K562 (cell line): ENCODE measurements around the gene SPIRE1. TPM values are rescaled to one million over a fixed set of nuclear protein-coding genes. Genes with fewer than 3 reads are reported as not detected.

Experiments
- CTBP1 ChIP-seq: fragments of 450-650 bp; IDR thresholded peaks from 2 replicates; pipeline ENCODE4 v1.6.1; 2016; ENCODE audit warnings: borderline replicate concordance
- EHMT2 ChIP-seq: fragments of 450-650 bp; IDR thresholded peaks from 2 replicates; pipeline ENCODE4 v1.6.1; 2018; ENCODE audit warnings: antibody characterized with exemption
- GATAD2B ChIP-seq: fragments of 450-650 bp; IDR thresholded peaks from 2 replicates; pipeline ENCODE4 v1.6.1; 2017; ENCODE audit warnings: mild to moderate bottlenecking, borderline replicate concordance
- HSF4 ChIP-seq: fragments of 250-450 bp; sonication (Bioruptor Pico); IDR thresholded peaks from 2 replicates; pipeline ENCODE4 v2.1.2; 2022; ENCODE audit warnings: mild to moderate bottlenecking, moderate library complexity, borderline replicate concordance
- KLF6 ChIP-seq: fragments of 250-450 bp; sonication (Bioruptor Pico); IDR thresholded peaks from 2 replicates; pipeline ENCODE4 v1.4.0; 2020; ENCODE audit warnings: mild to moderate bottlenecking, moderate library complexity, borderline replicate concordance
- MYNN ChIP-seq, 2 experiments: sonication (generic); formaldehyde crosslinking in 1 of 2; IDR thresholded peaks; 2 replicates each; pipeline versions ENCODE4 v1.5.0 to v1.6.1; 2016 to 2020; ENCODE audit warnings: antibody characterized with exemption in 1 of 2, missing genetic modification reagents in 1 of 2
- NFXL1 ChIP-seq: fragments of 450-650 bp; formaldehyde crosslinking; IDR thresholded peaks from 2 replicates; pipeline ENCODE4 v1.4.0; 2021; ENCODE audit warnings: mild to moderate bottlenecking
- PHB ChIP-seq: fragments of 250-450 bp; sonication (Bioruptor Pico); IDR thresholded peaks from 2 replicates; pipeline ENCODE4 v1.5.0; 2021
- RBM14 ChIP-seq: fragments of 200-400 bp; formaldehyde crosslinking; IDR thresholded peaks from 2 replicates; pipeline ENCODE4 v1.6.1; 2018; ENCODE audit warnings: low read depth, mild to moderate bottlenecking, low read length, moderate library complexity, borderline replicate concordance; ENCODE audit not compliant: insufficient read depth
- TCFL5 ChIP-seq: fragments of 250-450 bp; sonication (Bioruptor Pico); conservative IDR thresholded peaks from 2 replicates; pipeline ENCODE4 v1.6.1; 2021; ENCODE audit warnings: mild to moderate bottlenecking, moderate library complexity, matching md5 sums
- TRIM24 ChIP-seq, 2 experiments: fragments of 450-650 bp; IDR thresholded peaks; 2 replicates each; pipeline ENCODE4 v1.6.1; 2016
- ZFP36 ChIP-seq: fragments of 150-350 bp; IDR thresholded peaks from 2 replicates; pipeline ENCODE4 v1.6.1; 2018; ENCODE audit warnings: low read length, low read depth; ENCODE audit not compliant: partially characterized antibody
- ZNF232 ChIP-seq: sonication (generic); formaldehyde crosslinking; IDR thresholded peaks from 2 replicates; pipeline ENCODE4 v1.8.0; 2022; ENCODE audit warnings: mild to moderate bottlenecking, missing genetic modification reagents
- ZZZ3 ChIP-seq: fragments of 450-650 bp; IDR thresholded peaks from 2 replicates; pipeline ENCODE4 v1.6.1; 2016; ENCODE audit warnings: antibody characterized with exemption, mild to moderate bottlenecking, moderate library complexity
- polyA plus RNA-seq, 8 experiments: library from polyadenylated mRNA; depleted of rRNA in 4 of 8; stranded (reverse) in 5 of 8; unstranded in 3 of 8; fragments of >200 nt; fragmentation: Nextera tagmentation in 2 of 8; fragmentation: Illumina TruSeq in 1 of 8; extraction: Ambion mirVana in 2 of 8; extraction: Trizol in 1 of 8; gene quantifications; 2 replicates each; pipeline versions ENCODE4 v1.2.1 to v1.2.3, GENCODE V29; 2011 to 2014; ENCODE audit warnings: inconsistent platforms in 1 of 8, missing spikeins in 1 of 8
- total RNA-seq, 7 experiments: library from RNA; depleted of rRNA in 6 of 7; stranded (reverse); fragments of >200 nt in 6 of 7; fragmentation: Illumina TruSeq in 2 of 7; extraction: Trizol in 2 of 7; gene quantifications; 2 replicates each; pipeline versions ENCODE4 v1.2.1 to v1.2.3, GENCODE V29; 2011 to 2021; ENCODE audit warnings: low replicate concordance in 1 of 7
- TF ChIP-seq, protein P1 (sequence below): fragments of 450-650 bp; formaldehyde crosslinking; IDR thresholded peaks from 2 replicates; pipeline ENCODE4 v1.4.0; 2020; ENCODE audit warnings: mild to moderate bottlenecking, moderate library complexity
- TF ChIP-seq, protein P2 (sequence below): fragments of 450-650 bp; formaldehyde crosslinking; IDR thresholded peaks from 2 replicates; pipeline ENCODE4 v1.4.0; 2020; ENCODE audit warnings: mild to moderate bottlenecking
- TF ChIP-seq, protein P3 (sequence below): fragments of 450-650 bp; IDR thresholded peaks from 2 replicates; pipeline ENCODE4 v1.6.1; 2016; ENCODE audit warnings: low read depth, mild to moderate bottlenecking, moderate library complexity
- TF ChIP-seq, protein P4 (sequence below): fragments of 250-450 bp; sonication (Bioruptor Pico); IDR thresholded peaks from 2 replicates; pipeline ENCODE4 v1.5.0; 2021
- TF ChIP-seq, protein P5 (sequence below): sonication (generic); formaldehyde crosslinking; IDR thresholded peaks from 2 replicates; pipeline ENCODE4 v1.8.0; 2022; ENCODE audit warnings: missing genetic modification reagents, mild to moderate bottlenecking, borderline replicate concordance
- TF ChIP-seq, protein P6 (sequence below): IDR thresholded peaks from 3 replicates; pipeline ENCODE4 v1.6.1; 2011; ENCODE audit warnings: borderline replicate concordance, mild to moderate bottlenecking; ENCODE audit not compliant: insufficient read length, insufficient read depth

Gene SPIRE1
- total and polyA plus RNA-seq, 9 of the 15 experiments (the other 6 are each of a cell fraction or from before 2014, with no cell fraction given), result 2.9 to 14.0 (median 10.2) TPM

DNA sequence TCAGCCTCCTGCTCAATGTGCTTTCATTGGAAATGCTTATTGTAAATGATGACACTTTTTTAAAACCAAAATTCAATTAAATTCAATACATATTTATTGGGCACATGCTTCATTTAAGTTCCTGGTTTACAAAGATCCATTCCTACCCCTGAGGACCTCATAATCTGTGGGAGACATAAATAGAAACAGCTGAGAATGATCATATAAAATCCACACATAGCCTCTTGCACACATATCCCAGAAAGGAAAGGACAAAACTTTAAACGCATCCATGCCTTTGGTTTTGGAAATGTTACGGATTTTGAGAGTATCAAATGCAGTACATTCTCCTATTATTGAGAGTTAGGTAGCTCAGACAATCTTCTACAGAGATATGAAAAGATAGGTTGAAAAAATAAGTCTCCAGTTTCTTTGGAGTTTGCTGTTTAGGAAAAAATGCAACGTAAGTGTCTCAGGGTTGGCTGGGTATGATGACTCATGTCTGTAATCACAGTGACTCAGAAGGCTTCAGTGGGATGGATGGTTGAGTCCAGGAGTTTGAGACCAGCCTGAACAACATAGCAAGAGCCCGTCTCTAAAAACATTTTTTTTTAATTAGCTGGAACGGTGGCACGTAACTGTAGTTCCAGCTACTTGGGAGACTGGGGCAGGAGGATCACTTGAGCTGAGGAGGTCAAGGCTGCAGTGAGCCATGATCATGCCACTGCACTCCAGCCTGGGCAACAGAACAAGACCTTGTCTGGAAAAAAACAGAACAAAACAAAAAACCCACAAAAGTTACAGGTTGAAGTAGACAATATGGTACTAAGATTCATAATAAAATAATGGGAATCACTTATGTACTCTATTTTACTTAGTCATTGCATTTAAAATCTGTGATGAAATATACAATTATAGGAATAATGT, 254.1 kb downstream of the SPIRE1 start (continued):
- TF ChIP-seq HSF4 (CRISPR knock-in tag) (no peak), MYNN (IDR thresholded peaks at IDR 0.05) (no peak), MYNN (CRISPR knock-in tag; IDR thresholded peaks at IDR 0.05) (no peak), TRIM24 (IDR thresholded peaks at IDR 0.05) (peak; percentile 28 to 44; a peak in 1 of 4 replicates), RBM14 (no peak), KLF6 (CRISPR knock-in tag) (no peak), EHMT2 (peak; percentile 68), TCFL5 (no peak), CTBP1 (peak; percentile 30; the same call in 1 of the 2 replicates), NFXL1 (CRISPR knock-in tag) (no peak), ZNF232 (no peak), ZZZ3 (no peak), ZFP36 (no peak), PHB (no peak), GATAD2B (no peak)
- TF ChIP-seq, protein P1, sequence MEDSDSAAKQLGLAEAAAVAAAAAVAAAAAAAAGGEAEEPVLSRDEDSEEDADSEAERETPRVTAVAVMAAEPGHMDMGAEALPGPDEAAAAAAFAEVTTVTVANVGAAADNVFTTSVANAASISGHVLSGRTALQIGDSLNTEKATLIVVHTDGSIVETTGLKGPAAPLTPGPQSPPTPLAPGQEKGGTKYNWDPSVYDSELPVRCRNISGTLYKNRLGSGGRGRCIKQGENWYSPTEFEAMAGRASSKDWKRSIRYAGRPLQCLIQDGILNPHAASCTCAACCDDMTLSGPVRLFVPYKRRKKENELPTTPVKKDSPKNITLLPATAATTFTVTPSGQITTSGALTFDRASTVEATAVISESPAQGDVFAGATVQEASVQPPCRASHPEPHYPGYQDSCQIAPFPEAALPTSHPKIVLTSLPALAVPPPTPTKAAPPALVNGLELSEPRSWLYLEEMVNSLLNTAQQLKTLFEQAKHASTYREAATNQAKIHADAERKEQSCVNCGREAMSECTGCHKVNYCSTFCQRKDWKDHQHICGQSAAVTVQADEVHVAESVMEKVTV, result no peak
- TF ChIP-seq, protein P2, sequence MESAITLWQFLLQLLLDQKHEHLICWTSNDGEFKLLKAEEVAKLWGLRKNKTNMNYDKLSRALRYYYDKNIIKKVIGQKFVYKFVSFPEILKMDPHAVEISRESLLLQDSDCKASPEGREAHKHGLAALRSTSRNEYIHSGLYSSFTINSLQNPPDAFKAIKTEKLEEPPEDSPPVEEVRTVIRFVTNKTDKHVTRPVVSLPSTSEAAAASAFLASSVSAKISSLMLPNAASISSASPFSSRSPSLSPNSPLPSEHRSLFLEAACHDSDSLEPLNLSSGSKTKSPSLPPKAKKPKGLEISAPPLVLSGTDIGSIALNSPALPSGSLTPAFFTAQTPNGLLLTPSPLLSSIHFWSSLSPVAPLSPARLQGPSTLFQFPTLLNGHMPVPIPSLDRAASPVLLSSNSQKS, result no peak
- TF ChIP-seq, protein P3, sequence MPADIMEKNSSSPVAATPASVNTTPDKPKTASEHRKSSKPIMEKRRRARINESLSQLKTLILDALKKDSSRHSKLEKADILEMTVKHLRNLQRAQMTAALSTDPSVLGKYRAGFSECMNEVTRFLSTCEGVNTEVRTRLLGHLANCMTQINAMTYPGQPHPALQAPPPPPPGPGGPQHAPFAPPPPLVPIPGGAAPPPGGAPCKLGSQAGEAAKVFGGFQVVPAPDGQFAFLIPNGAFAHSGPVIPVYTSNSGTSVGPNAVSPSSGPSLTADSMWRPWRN, result no peak
- TF ChIP-seq, protein P4, sequence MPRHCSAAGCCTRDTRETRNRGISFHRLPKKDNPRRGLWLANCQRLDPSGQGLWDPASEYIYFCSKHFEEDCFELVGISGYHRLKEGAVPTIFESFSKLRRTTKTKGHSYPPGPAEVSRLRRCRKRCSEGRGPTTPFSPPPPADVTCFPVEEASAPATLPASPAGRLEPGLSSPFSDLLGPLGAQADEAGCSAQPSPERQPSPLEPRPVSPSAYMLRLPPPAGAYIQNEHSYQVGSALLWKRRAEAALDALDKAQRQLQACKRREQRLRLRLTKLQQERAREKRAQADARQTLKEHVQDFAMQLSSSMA (CRISPR knock-in tag), result no peak
- TF ChIP-seq, protein P5, sequence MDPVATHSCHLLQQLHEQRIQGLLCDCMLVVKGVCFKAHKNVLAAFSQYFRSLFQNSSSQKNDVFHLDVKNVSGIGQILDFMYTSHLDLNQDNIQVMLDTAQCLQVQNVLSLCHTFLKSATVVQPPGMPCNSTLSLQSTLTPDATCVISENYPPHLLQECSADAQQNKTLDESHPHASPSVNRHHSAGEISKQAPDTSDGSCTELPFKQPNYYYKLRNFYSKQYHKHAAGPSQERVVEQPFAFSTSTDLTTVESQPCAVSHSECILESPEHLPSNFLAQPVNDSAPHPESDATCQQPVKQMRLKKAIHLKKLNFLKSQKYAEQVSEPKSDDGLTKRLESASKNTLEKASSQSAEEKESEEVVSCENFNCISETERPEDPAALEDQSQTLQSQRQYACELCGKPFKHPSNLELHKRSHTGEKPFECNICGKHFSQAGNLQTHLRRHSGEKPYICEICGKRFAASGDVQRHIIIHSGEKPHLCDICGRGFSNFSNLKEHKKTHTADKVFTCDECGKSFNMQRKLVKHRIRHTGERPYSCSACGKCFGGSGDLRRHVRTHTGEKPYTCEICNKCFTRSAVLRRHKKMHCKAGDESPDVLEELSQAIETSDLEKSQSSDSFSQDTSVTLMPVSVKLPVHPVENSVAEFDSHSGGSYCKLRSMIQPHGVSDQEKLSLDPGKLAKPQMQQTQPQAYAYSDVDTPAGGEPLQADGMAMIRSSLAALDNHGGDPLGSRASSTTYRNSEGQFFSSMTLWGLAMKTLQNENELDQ (CRISPR knock-in tag), result no peak
- TF ChIP-seq, protein P6, sequence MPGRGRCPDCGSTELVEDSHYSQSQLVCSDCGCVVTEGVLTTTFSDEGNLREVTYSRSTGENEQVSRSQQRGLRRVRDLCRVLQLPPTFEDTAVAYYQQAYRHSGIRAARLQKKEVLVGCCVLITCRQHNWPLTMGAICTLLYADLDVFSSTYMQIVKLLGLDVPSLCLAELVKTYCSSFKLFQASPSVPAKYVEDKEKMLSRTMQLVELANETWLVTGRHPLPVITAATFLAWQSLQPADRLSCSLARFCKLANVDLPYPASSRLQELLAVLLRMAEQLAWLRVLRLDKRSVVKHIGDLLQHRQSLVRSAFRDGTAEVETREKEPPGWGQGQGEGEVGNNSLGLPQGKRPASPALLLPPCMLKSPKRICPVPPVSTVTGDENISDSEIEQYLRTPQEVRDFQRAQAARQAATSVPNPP, result no peak
